GM19468 (cell line): ENCODE data around the gene FAM20B.

Experiments
- ATAC-seq: cut with Tn5 transposase; IDR thresholded peaks from one replicate; pipeline ENCODE4 v1.9.1; 2021; ENCODE audit warnings: mild to moderate bottlenecking, moderate library complexity, moderate number of reproducible peaks; ENCODE audit not compliant: unreplicated experiment; ENCODE audit errors: extremely low read depth

Gene FAM20B

DNA sequence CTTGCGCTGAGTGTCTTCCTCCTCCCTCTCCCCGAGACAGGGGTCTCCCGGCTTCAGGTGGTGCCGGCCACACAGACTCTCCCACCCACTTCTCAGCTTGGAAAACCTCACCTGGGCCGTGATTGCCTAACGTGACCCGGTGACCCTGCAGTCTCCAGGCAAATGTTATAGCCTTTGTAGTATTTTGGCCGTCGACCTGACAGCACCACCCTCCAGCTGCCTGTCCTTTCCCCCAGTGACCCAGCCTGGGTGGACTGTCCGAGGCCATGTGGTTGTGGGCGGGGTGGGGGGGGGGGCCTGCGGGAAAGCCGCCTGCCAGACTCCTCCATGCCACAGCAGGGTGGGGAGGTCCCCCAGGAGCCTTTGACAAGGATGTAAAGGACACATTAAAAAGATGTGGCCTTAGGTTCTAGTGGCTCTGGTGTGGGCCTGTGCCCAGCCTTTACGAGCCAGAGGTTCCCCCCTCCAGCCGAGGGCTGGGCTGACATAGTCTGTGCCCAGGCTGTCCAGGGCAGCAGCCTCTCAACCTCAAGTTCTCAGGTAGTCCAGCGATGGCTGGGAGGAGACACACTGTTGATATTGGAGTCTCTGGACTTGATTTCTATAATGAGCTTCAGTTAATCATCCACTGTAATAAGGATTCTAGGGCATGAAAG lies 64.3 kb downstream of the FAM20B start:
- no peak for ATAC-seq

DNA sequence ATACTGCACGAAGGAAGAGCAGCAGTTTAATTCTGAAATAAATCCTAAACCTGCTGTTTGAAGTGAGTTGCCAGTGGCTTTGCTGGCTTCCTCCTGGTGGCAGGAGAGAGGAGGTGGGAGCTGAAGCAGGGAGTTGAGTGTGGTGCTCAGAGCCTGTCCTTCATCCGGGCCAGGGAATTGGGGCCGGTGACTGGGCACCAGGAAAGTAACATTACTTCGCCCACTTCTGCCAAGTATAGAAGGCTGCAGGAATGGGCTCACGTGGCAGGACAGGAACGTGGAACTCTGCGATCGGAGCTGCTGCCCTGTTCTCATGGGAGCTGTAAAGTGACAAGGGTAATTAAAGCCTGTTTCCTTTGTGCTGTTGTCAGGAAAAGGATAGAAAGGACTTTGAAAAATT lies 64.8 kb downstream of the FAM20B start:
- no peak for ATAC-seq

DNA sequence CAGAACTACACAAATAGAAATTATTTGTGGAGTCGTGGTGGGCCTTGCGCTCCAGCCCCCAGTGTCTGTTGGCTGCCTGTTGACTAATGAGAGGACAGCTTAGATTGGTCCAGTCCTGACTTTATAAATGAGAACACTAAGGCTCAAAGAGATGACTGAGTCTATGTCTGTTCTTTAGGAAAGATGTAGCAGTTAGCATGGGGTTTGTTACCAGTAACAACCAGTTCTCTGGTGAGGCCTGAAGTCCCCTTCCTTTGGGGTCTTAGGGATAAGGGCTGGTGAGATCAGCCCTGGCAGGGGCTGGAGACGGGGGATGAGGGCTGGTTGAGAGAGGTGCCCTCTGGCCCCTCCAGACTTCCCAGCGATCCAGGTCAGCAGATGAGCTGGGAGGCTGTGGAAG lies 65.2 kb downstream of the FAM20B start:
- no peak for ATAC-seq

DNA sequence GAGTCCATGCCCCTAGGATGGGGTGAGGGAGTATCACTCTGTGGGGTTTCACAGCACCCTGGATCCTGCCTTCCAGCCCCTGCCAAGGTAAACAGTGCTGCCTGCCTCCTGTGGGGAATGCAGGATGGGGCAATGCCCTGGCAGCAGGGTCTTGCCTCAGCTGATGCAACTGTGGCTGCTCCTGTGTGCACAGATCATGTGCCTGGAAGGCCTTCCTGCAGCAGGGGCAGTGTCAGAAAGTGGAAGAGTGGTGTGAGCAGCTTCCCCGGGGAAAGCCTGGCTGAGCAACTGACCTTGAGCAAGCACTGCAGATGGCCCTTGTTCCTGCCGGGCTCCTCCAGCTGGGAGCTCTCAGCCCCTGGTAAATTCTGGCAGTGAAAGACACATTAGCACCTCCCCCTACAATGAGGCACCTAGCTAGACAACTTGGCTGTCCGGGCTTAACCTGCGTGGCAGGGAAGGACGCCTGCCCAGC lies 66.0 kb downstream of the FAM20B start:
- no peak for ATAC-seq

DNA sequence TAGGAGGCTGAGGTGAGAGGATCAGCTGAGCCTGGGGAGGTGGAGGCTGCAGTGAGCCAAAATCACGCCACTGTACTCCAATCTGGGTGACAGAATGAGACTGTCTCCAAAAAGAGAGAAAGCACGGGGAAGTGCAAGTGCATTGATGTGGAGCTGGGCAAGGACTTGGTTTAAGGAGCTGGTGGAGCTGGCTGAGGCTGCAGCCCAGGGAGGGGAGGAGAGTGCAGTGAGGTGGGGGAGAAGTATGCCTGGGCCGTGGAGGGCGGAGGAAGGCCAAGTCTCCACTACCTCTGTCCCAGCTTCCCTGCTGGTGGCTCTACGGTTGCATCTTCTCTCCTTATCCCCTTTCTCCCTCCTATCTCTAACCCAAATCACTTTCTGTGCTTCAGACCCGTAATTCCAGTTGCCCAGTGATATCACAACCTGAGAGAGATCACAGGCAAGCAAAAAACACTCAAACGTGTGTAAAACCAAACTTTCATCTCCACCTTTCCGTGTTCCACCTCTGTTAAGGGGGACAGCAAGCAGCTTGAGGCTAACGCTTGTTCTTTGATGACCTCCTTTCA lies 67.3 kb downstream of the FAM20B start:
- no peak for ATAC-seq

DNA sequence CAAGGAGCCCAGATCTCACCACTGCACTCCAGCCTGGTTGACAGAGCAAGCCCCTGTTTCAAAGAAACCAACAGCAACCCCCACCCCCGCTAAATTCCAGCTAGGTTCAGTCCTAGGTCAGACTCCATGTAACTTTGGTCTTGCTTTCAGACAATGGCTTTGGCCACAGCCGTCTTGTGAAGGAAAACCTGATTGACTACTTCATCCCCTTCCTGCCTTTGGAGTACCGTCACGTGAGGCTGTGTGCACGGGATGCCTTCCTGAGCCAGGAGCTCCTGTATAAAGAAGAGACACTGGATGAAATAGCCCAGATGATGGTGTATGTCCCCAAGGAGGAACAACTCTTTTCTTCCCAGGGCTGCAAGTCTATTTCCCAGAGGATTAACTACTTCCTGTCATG lies 69.1 kb downstream of the FAM20B start:
- ATAC-seq = no peak

DNA sequence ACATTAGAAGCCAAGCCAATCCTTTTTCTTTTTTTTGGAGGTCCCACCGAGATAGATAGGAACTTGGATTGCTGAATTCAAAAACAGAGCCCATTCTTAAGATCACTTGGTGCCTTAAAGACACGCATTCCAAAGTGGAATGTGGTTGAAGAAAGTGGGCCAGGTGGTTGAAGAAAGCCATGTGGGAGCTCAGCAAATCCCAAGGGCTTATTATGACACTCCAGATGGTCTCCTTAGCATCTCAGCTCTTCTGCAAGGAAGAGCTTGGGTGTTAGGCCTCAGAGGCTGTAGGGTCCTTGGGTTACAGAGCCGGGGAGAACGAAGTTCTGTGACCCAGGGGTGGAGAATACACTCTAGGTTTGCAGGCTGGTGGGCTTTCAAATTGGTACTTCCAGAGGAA lies 69.7 kb downstream of the FAM20B start:
- no peak for ATAC-seq

DNA sequence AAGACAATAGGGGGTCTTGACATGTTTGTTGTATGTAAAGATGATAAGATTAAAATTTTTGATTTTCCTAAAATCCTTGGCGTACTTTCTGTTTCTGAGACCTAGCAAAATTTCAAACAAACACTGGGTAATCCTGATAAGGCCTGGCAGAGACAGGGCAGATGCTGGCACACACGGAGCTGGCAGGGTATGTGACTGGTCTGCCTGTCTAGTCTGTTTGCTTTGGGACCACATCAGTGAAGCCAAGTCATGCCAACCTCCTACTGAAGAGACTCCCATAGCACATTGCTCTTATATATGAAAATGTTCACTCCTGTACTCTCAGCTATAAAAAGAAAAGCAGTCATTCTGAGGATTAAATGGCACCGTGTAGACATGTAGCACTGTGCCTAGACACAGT lies 70.2 kb downstream of the FAM20B start:
- no peak for ATAC-seq

DNA sequence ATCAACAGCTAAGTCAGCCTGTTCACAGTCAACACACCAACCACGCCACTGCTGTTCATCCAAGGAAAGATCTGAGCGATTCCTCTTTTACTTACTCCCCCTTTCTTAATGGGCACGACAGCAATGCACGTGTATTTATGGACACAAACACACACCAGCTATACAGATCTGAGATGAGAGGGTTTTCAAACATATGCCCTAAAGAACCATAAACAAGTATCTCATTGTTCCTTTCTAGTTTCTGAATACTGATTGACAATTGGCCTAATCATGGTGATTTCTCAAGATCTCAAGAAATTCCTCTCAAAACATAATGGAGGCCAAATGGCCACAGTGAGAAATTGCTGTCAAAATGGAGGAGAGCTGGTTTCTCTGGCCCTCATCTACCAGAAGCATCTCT lies 74.2 kb downstream of the FAM20B start:
- ATAC-seq = no peak

DNA sequence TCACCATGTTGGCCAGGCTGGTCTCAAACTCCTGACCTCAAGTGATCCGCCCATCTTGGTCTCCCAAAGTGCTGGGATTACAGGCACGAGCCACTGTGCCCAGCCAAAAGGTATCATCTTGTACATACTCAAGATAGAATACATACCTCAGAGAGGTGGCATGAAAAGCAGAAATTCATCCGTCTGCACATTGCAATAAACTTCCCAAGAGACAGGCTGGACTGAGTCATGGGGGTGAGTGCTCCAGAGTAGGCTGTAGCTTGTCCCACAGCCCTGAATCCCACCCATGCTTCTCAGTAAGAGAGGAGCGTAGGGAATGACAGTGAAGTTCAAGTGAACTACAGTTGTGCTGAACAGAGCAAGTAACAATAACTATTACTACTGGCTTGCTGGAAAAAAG lies 75.9 kb downstream of the FAM20B start:
- no peak for ATAC-seq

DNA sequence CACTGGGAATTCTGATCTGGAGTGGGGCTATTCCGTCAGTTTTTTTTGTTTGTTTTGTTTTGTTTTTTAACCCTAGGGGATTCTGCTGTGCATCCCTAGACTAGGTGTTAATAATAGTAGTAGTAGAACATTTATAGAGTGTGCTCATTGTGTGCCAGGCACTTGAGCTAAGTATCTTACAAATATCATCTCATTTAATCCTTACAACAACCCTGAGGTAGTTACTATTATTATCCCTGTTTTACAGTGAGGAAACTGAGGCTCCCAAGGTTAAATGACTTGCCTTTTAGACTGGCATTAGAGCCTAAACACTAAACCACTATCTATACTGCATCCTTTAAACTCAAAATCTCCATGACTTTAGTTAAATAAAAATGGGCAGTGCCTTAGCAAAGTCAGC lies 78.3 kb downstream of the FAM20B start:
- no peak for ATAC-seq

DNA sequence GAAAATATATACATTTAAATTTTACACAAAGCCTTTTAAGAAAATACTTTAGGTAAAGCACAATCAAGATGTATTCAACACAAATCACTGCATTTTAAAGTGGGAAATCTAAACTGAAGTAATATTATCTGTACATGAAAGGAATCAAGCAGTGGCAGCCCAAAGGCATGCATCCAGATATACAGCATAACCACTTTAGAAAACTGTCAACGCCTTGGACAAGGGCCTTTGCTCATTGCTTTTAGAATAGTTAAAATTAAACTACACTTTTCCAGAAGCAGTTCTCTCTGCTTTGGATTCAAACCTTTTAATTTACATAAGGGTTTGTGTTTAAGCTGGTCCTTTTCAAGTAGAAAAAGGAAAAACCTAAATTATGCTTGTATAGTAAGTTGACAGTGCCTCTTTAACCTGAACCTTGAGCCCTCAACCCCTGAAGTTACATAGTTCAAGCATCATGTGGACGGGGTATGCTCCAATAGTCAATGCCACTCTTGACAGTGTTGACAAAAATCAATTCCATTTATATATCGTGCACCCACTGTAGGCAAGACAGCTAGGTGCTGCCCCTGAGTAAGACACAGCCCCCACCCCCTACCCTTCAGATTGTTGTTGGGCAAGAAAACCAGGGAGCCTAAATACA lies 79.0 kb downstream of the FAM20B start:
- no peak for ATAC-seq

DNA sequence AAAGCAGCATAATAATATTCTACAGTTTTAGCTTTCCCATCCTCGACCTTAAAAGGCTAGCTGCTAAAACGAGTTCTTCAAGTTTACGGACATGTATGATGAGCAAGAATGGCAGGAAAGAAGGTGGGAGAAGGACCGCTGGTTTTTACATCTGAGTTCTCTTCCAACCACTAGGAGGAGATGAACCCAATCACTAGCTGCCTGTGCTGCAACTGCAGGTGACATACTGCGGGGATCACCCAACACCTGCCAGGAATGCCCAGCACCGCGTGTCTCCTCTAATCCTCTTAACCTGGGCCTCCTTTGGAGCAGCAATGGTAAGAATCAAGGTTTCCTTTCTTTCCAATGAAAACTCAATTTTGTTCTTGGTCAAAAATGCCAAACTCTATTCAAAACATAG lies 79.7 kb downstream of the FAM20B start:
- ATAC-seq = no peak

DNA sequence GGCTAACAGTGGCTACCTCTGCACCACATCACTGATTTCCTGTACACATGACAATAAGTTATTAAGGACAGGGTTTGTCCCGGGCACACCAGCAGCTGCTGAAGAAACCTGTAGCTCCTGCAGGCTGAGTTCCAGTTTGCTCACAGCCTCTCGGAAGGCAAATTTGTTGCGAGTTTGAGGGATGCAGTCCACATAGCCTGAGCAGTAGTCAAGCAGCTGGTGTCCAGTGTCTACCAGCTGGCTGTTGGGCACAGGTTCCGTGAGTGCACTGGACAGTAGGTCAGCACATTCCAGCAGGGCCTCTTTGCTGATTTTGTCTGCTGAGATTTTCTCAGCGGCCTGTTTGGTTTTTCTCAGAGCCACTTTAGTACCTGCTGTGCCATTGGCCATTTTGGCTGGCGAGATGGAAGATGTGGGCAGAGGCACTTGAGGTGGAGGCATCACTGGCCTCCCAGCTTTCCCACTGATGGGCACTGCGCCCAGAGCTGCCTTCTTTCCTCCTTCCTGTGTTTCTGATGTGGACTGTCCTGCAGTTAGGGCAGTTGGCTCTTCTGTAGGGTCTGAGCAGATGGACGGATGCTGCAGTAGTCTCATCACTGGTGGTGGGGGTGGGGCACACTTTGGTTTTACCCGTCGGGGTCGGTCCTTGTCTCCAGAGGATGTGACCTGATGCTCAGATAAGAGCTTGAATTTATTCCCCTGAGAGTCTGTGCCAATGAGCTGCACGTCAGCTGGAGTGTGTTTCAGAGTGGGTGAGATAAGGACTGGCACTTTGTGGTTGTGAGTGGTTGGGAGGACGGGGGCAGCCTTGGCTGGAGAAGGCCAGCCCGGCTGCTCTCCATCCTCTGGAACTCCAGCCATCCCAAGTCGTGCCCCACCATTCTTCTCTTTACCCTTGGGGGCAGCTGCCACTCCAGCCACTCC lies 82.3 kb downstream of the FAM20B start:
- ATAC-seq = no peak

DNA sequence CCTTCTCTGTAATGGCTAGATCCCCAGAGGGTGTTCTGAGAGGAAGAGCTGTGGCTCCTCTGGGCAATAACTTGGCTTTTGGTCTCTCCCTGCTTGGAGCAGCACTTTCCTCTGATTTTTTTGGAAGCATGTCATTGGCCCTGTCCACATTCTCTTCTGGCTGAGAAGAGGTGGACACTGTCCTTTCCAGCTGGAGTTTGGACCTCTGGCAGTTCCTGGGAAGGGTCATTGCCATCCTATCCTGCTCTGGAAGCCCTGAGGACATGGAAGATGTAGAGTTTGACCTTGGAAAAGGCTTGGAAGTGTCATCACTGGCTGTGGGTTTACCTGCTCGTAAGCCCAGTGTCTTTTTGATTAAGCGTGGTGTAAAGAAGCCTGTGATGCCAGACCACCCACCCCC lies 83.0 kb downstream of the FAM20B start:
- ATAC-seq = no peak

DNA sequence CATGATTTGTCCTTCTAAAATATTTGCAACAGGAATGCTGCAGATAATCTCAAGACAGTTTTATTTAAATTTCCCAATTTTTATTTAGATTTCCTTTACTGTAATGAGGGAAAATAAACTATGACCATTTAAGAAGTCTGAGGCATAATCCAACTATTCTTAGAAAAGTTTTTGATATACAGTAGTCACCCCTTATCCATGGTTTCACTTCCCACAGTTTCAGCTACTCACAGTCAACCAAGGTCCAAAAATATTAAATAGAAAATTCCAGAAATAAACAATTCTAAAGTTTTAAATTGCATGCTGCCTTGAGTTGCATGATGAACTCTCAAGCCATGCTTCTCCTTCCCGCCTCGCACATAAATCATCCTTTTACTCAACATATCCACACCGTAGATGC lies 89.5 kb downstream of the FAM20B start:
- no peak for ATAC-seq

DNA sequence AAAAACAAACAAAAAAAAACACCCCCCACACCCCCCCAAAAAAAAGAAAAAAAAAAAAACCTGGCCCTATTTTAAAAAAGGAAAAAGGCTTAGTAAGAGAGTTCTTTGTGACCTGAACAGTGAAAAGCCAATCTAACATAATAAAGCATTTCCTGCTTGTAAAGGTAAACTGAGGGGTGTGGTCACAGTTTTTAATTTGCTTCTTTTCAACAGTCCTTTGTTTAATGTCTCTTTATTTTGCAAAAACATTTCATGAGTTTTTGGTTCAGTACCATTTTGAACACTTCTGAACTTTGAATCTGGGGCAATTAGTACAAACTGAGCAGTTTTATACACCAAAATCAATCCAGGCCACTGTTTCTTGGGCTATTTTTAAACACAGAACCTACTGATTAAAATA lies 93.8 kb downstream of the FAM20B start:
- no peak for ATAC-seq

DNA sequence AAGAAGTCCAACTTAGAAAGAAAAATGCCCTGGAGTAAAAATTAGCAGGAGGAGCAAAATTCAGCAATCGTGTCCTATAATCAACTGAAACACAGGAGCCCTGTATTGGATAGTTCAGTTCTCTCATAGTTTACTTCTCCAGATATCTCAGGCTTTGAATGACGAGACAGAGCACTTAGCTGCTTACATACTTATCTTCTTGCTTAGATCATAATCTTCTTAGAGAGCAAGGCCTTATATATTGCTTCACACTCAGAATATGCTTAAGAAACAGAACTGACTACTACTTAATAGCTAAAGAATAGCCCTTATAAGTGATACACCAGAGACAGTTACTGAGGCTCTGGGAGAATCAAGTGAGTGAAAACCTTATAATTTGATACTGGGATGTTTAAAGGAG lies 95.0 kb downstream of the FAM20B start:
- ATAC-seq = no peak

DNA sequence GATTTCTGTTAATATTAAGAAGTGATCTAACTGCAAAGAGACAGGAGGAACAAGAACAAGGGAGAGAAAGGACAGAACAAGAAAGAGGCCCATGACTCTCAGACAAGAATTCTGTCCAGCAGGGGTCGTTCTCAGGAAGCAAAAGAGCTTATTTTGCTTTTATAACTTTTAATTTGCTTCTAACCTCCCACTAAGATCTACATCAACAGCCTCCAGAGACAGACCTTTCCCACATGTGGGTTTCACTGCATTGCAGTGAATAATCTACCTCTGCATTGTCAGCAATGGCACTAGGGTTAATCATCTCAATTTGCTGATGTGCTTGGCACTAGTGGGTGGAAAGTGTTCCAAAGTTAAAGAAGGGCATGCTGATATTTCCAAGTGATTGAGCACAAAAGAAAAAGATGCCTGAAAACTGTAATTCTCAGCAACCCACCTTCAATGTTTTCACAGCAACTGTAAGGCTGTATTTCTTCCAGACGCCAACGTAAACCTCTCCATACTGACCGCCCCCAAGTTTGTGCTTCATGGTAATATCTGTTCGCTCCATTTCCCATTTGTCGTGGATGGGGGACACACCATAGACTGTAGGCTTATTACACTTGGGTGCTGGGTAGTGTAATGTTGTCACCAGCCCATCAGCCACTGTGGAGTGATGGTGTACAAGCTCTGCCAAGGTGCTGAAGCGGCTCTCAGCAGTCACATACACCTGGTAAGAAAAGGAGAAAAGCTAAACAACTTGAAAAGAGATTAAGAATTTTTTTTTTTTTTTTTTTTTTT lies 95.7 kb downstream of the FAM20B start:
- no peak for ATAC-seq

DNA sequence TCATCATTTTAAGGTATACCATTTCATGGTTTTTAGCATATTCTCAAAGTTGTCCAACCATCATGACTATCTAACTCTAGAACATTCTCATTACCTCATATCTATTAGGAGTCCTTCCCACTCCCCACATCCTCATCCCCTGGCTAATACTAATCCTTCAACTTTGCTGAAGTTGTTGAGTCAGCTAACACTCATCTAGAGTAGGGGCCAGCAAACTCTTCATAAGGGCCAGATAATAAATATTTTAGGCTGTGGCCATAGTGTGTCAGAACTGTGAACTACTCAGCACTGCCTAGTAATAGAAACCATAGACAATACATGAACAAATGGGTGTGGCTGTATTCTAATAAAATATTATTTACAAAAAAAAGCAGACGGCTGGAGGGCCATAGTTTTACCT lies 99.2 kb downstream of the FAM20B start:
- ATAC-seq = no peak
